ENCODE data around the gene CFAP210.

- no peak for TF ChIP-seq CTCF (IDR thresholded peaks at IDR 0.05)
- no peak for TF ChIP-seq POLR2A (IDR thresholded peaks at IDR 0.05)
- TF ChIP-seq EP300 (IDR thresholded peaks at IDR 0.05): no peak
- no peak for TF ChIP-seq POLR2AphosphoS5 (IDR thresholded peaks at IDR 0.05)
Measured at GRCh38 chr2:169640104-169640503, 54.1 kb downstream of the CFAP210 start.

Measured in suprapubic skin (tissue), 4 donors.